Bronchial epithelial cell (primary cell): ENCODE measurements around the gene DHRS4. TPM values are rescaled to one million over a fixed set of nuclear protein-coding genes. Genes with fewer than 3 reads are reported as not detected.
"Not testable (repeated sequence)": the region's sequence is repeated elsewhere in the genome, so short reads cannot be mapped to it uniquely, and the experiment has no call there.

ENCODE experiments used
- DNase-seq: peaks from one replicate; pipeline ENCODE4 v3.0.0-alpha.2; 2010; ENCODE audit warnings: low read depth
- FAIRE-seq: peaks from 2 replicates; lab custom pipeline; 2011; peaks lifted over from hg19 to GRCh38; lab: Jason Lieb, UNC
- H3K27me3 ChIP-seq: 2 replicates; pipeline ENCODE4 v1.5.1; 2011; ENCODE audit warnings: low read length; ENCODE audit not compliant: control insufficient read depth, insufficient read depth
- H3K36me3 ChIP-seq: 2 replicates; pipeline ENCODE4 v1.5.1; 2011; ENCODE audit warnings: low read length; ENCODE audit not compliant: control insufficient read depth, insufficient read depth
- H3K4me3 ChIP-seq: 2 replicates; pipeline ENCODE4 v1.5.1; 2011; ENCODE audit warnings: mild to moderate bottlenecking, low read depth, low read length, control low read depth
- total RNA-seq: library from RNA; depleted of rRNA; stranded (reverse); fragments of >200 nt; gene quantifications from 2 replicates; pipeline ENCODE4 v1.2.1, GENCODE V29; 2014
- TF ChIP-seq, protein P1 (sequence below): IDR thresholded peaks from 2 replicates; pipeline ENCODE4 v1.5.1; 2011; ENCODE audit warnings: mild to moderate bottlenecking, moderate library complexity, low read length, control low read depth, inconsistent platforms; ENCODE audit not compliant: insufficient read depth, severe bottlenecking

DHRS4 gene
- total RNA-seq, 1 donor from 2014 or later: 24.7 TPM

DNA sequence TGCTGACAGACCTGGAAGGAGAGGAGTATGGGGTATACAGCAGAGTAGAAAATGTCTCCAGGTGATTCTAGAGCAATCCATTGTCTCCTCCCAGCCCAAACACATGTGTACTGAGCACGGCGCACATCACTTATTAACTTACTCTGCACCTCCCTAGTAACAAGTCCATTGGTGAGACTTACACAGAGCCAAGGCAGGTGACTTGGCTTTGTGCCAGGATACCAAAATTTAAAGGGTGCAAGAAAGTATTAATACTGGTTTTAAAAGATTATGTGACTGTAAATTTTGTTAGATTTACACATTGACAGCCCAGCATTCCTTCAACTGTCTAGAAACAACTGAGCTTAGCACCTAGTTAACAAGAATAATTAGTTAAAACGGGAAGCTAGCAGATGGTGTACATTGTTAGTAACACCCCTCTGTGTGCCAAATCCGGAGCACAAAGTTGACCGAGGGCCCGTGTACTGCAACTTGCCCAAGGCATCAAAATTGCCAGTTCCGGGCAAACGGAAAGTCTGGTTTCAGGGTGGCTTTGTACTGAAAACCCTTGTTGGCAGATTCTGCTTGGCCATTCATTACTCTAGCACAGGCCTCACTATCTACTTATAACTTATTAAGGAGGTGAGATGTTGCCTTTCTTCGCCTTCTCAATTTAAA lies 4.5 kb downstream of the DHRS4 start:
- FAIRE-seq, DNase-seq, H3K4me3 ChIP-seq, H3K27me3 ChIP-seq, H3K36me3 ChIP-seq: not testable (repeated sequence)

DNA sequence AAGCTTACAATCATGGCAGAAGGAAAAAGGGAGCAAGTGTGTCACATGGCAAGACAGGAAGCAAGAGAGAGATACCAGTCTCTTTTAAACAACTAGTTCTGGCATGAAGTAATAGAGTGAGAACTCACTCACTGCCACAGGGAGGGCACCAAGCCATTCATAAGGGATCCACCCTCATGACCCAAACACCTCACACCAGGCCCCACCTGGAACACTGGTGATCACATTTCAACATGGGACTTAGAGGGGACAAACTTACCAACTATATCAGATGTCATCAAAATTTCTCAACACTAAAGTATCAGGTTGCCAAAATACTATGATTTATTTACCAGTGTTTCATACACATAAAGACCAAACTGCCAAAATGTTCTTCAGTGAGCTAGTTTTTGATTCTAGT lies 7.3 kb downstream of the DHRS4 start:
- not testable (repeated sequence) for H3K36me3 ChIP-seq, H3K4me3 ChIP-seq, DNase-seq, H3K27me3 ChIP-seq, FAIRE-seq

DNA sequence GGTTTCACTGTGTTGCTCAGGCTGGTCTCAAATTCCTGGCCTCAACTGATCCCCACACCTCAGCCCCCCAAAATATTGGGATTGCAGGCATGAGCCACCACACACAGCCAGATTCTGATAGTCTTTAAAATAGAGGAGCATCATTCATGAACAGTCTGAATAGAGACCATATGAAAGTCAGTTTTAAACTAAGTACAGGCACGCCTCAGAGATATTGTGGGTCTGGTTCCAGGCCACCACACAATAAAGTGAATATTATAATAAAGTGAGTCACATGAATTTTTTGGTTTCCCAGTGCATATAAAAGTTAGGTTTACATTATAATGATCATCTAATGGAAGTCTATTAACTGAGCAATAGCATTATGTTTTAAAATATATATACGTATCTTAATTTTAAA lies 8.1 kb downstream of the DHRS4 start:
- not testable (repeated sequence) for FAIRE-seq, H3K36me3 ChIP-seq, DNase-seq, H3K27me3 ChIP-seq, H3K4me3 ChIP-seq

DNA sequence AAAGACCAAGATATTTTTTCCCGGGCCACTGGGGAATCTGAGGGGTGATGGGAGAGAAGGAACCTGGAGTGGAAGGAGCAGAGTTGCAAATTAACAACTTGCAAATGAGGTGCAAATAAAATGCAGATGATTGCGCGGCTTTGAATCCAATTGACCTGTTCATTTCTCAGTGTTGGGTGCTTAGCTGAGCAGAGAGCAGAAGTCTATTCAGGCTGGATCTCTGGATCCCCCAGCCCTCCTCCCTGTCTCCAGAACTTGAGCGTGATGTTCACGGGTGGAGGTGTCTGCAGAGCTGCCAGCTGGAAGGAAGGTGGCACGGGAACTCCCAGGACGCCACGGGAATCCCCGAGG lies 15.5 kb downstream of the DHRS4 start:
- not testable (repeated sequence) for DNase-seq, H3K4me3 ChIP-seq, H3K36me3 ChIP-seq, FAIRE-seq, H3K27me3 ChIP-seq

DNA sequence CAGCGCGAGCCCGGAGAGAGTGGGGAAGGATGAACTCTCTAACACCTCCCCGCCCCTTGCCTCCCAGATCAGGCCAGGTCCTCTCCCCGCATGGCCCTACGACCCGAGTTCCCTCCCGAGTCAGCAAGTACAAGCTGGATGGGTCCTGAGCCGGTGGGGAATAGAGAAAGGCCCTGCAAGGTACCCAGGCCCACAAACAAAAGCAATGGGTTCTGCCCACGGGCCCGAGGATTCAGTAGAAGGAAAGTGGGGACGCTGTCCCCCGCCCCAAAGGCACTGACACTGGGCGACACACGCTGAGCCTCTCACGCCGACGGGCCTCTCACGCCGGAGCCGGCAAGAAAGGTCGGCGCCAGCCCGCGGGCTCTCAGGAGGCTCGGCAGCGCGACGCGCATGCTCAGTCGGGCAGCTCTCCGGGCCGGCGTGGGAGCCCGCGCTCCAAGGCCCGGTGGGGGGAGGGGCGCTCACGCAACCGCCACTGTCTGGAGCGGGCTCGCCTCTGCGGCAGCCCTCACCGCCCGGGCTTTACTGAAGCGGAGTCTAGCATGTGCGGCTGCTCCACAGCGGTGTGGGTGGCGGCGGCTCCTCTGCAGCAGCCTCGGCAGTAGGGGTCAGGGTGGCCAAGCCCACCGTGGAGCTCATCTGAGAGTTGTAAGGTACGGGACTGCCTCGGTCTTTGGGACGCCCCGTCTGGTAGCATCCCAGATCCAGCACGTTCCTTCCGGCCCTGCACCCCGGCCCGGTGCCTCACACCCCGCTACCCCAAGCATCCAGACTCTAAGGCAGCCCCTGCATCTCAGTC lies 16.1 kb downstream of the DHRS4 start:
- H3K27me3 ChIP-seq, H3K36me3 ChIP-seq, DNase-seq, FAIRE-seq: not testable (repeated sequence)
- peak overlapping the region; percentile 21 for H3K4me3 ChIP-seq

DNA sequence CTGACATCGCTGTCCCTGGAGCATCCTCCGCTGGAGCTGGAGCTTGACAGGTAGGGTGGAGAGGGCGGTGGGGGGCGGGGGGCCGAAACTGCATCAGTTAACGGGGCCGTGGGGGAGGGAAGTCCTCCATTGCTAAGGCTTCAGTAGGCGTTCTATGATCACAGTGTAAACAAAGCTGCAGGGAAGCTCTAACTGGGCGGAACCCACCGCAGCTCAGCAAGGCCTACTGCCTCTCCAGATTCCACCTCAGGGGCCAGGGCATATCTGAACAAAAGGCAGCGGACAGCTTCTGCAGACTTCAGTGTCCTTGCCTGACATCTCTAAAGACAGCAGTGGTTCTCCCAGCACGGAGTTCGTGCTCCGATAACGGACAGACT lies 16.7 kb downstream of the DHRS4 start:
- not testable (repeated sequence) for H3K27me3 ChIP-seq, H3K36me3 ChIP-seq, DNase-seq, H3K4me3 ChIP-seq, FAIRE-seq

DNA sequence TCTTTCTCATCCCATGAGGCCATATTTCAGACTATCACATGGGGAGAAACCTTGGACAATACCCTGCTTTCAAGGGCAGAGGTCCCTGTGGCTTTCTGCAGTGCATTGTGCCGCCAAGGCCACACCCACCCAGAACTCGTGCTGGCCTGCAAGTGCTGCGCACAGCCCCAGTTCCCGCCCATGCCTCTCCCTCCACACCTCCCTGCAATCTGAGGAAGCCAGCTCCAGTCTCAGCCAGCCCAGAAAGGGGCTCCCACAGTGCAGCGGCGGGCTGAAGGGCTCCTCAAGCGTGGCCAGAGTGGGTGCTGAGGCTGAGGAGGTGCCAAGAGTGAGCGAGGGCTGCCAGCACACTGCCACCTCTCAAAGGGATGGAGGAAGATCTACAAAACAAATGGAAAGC lies 19.6 kb downstream of the DHRS4 start:
- not testable (repeated sequence) for DNase-seq, H3K27me3 ChIP-seq, H3K36me3 ChIP-seq, H3K4me3 ChIP-seq, FAIRE-seq

DNA sequence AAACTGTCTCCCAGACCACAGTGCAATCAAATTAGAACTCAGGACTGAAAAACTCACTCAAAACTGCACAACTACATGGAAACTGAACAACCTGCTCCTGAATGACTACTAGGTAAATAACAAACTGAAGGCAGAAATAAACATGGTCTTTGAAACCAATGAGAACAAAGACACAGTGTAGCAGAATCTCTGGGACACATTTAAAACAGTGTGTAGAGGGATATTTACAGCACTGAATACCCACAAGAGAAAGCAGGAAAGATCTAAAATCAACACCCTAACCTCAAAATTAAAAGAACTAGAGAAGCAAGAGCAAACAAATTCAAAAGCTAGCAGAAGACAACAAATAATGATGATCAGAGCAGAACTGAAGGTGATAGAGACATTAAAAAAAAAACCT lies 20.5 kb downstream of the DHRS4 start:
- DNase-seq, H3K4me3 ChIP-seq, FAIRE-seq, H3K36me3 ChIP-seq, H3K27me3 ChIP-seq: not testable (repeated sequence)

DNA sequence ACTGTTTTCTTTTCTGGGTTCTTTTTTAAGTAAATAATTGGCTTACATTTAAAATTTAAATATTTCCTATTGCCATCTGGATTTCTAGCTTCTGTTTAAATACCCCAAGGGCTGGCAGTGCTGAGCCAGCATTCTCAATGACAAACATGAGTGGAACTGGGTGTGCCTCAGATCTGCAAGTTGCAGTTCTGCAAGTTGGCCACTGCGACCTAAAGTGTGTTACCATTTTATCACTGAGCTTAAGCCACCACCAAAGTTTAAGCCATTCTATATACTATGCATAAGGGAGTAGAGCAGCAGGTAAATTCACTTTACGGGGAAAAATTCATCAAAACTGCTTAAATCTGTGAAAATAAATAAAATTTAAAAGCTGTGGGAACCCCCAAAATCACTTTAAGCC lies 23.6 kb downstream of the DHRS4 start:
- H3K4me3 ChIP-seq, H3K36me3 ChIP-seq, H3K27me3 ChIP-seq, FAIRE-seq: not testable (repeated sequence)
- peak; percentile 33 for DNase-seq
- TF ChIP-seq, protein P1, sequence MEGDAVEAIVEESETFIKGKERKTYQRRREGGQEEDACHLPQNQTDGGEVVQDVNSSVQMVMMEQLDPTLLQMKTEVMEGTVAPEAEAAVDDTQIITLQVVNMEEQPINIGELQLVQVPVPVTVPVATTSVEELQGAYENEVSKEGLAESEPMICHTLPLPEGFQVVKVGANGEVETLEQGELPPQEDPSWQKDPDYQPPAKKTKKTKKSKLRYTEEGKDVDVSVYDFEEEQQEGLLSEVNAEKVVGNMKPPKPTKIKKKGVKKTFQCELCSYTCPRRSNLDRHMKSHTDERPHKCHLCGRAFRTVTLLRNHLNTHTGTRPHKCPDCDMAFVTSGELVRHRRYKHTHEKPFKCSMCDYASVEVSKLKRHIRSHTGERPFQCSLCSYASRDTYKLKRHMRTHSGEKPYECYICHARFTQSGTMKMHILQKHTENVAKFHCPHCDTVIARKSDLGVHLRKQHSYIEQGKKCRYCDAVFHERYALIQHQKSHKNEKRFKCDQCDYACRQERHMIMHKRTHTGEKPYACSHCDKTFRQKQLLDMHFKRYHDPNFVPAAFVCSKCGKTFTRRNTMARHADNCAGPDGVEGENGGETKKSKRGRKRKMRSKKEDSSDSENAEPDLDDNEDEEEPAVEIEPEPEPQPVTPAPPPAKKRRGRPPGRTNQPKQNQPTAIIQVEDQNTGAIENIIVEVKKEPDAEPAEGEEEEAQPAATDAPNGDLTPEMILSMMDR: peak; percentile 23

DNA sequence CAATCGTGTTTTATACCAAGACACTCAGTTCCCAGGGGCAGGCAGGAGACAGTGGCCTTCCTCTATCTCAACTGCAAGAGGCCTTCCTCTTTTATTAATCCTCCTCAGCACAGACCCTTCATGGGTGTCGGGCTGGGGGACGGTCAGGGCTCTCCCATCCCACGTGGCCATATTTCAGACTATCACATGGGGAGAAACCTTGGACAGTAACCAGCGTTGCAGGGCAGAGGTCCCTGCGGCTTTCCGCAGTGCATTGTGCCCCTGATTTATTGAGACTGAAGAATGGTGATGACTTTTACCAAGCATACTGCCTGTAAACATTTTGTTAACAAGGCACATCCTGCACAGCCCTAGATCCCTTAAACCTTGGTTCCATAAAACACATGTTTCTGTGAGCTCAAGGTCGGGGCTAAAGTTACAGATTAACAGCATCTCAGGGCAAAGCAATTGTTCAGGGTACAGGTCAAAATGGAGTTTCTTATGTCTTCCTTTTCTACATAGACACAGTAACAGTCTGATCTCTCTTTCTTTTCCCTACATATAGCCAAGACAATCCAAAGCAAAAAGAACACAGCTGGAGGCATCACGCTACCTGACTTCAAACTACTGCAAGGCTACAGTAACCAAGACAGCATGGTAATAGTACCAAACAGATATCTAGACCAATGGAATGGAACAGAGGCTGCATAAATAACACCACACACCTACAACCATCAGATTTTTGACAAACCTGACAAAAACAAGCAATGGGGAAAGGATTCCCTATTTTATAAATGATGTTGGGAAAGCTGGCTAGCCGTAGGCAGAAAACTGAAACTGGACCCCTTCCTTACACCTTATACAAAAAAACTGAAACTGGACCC lies 28.6 kb downstream of the DHRS4 start:
- not testable (repeated sequence) for H3K4me3 ChIP-seq, H3K27me3 ChIP-seq, FAIRE-seq, DNase-seq, H3K36me3 ChIP-seq
